Stomach (tissue), 9 donors: ENCODE data around the gene RRP9. TPM values are rescaled to one million over a fixed set of nuclear protein-coding genes. Genes with fewer than 3 reads are reported as not detected.

ENCODE experiments used
- DNase-seq, 2 donors: peaks; one replicate each; pipeline versions ENCODE4 v3.0.0 to v3.0.0-alpha.2; 2013 to 2019
- H3K27ac ChIP-seq, 5 donors: fragments of 200-600 bp in 4 of 5; sonication (generic) in 4 of 5; one replicate each; pipeline ENCODE4 v1.5.1; 2013 to 2019; ENCODE audit warnings: mild to moderate bottlenecking in 1 of 5, moderate library complexity in 1 of 5
- H3K27me3 ChIP-seq, 3 donors: fragments of 200-600 bp; sonication (generic); one replicate each; pipeline ENCODE4 v1.5.1; 2017 to 2019; ENCODE audit warnings: mixed run types in 1 of 3
- H3K36me3 ChIP-seq, 4 donors: fragments of 200-600 bp; sonication (generic); 1 replicate in 3 of 4; 2 replicates in 1 of 4; pipeline ENCODE4 v1.5.1; 2016 to 2019
- H3K4me1 ChIP-seq, 4 donors: fragments of 200-600 bp; sonication (generic); one replicate each; pipeline ENCODE4 v1.5.1; 2016 to 2019
- H3K4me3 ChIP-seq, 4 donors: fragments of 200-600 bp; sonication (generic) in 3 of 4; one replicate each; pipeline ENCODE4 v1.5.1; 2016 to 2019; ENCODE audit warnings: mild to moderate bottlenecking in 1 of 4
- H3K9me3 ChIP-seq, 4 donors: fragments of 200-600 bp; sonication (generic); one replicate each; pipeline ENCODE4 v1.5.1; 2016 to 2019
- EP300 ChIP-seq: sonication (generic); formaldehyde crosslinking; IDR thresholded peaks from one replicate; pipeline ENCODE4 v1.6.1; 2017; ENCODE audit warnings: antibody characterized with exemption
- POLR2A ChIP-seq, 4 donors: fragments of 450-650 bp; IDR thresholded peaks; one replicate each; pipeline ENCODE4 v1.6.1; 2016; ENCODE audit warnings: antibody characterized with exemption in 4 of 4, control low read depth in 2 of 4, mild to moderate bottlenecking in 1 of 4, moderate library complexity in 1 of 4
- POLR2AphosphoS5 ChIP-seq, 3 donors: sonication (generic); formaldehyde crosslinking; IDR thresholded peaks; one replicate each; pipeline ENCODE4 v1.6.1; 2016; ENCODE audit warnings: antibody characterized with exemption in 3 of 3
- WGBS, 5 donors: extraction: QIAGEN DNeasy Blood & Tissue Kit in 3 of 5; methylation state at CpG; one replicate each; pipeline versions ENCODE4 v1.1.5 to v1.1.7; 2013 to 2018; 5-methylcytosine and 5-hydroxymethylcytosine counted together
- intact Hi-C: fragments of 100-400 bp; cut with DNase I; formaldehyde crosslinking; loops from one replicate; pipeline ENCODE4 v1.15.1; 2023; ENCODE audit warnings: low total_unique reads
- polyA plus RNA-seq, 3 donors: library from polyadenylated mRNA; stranded (reverse); fragments of 200-250 nt; gene quantifications; one replicate each; pipeline ENCODE4 v1.2.3, GENCODE V29; 2013
- total RNA-seq, 5 donors: library from RNA; depleted of rRNA; stranded (reverse); fragments of >200 nt; gene quantifications; one replicate each; pipeline versions ENCODE4 v1.1.0 to v1.2.3, GENCODE V29; 2014 to 2016
- TF ChIP-seq, protein P1 (sequence below), 7 experiments: fragments of 450-650 bp in 4 of 7; fragments of 200-600 bp in 3 of 7; sonication (generic) in 3 of 7; IDR thresholded peaks; one replicate each; pipeline ENCODE4 v1.5.1; 2016 to 2019; ENCODE audit warnings: antibody characterized with exemption in 7 of 7, control low read depth in 2 of 7, mild to moderate bottlenecking in 1 of 7
- donor health status: healthy with polysubstance abuse.
- donor health status: Bipolar disorder and iron deficiency.
- donor health status: healthy.

Gene RRP9
- total and polyA plus RNA-seq, 8 donors = 3.2 to 21.0 (median 13.0) TPM

DNA sequence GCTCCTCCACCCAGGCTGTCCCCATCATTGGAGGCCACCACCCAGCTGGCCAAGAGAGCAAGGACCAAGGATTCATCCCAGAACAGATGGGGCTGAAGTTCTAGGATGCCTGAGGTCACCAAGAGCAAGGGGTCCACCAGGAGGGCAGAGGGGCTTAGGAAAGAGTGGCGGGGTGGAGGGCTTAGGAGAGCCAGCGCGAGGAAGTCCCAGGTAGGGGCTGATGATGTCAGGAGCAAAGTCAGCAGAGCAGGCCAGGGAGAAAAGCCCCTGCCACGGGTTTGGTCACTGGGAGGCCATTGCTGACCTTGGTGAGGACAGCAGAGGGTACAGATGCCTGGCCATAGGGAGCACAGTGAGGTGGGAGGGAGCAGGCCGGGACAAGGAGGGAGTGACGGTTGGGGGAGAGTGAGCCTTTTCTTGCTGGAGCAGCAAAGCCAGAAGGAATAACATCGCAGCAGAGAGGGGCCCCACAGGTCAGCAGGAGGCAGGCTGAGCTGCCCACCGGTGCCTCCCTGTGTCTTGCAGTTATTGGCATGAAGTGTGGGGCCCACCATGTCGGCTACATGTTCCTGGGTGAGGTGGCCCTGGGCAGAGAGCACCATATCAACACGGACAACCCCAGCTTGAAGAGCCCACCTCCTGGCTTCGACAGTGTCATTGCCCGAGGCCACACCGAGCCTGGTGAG lies 5.7 kb upstream of the RRP9 start:
- H3K27me3 ChIP-seq = no peaks in the 10 kb centered on the region
- no peaks in the 10 kb centered on the region for H3K9me3 ChIP-seq
- H3K4me1 ChIP-seq = peaks cover 11 to 13% (median 12%) of the 10 kb centered on the region in 4 donors
- intact Hi-C loops = loop anchor here (10.0 kb wide), 1 partner anchor 197 kb away; no protein-coding TSS in a partner anchor
- peaks cover 0 to 55% (median 42%) of the 10 kb centered on the region in 4 donors for H3K36me3 ChIP-seq
- DNase-seq = no peak
- no peak overlapping the region for H3K4me3 ChIP-seq
- no peak overlapping the region for H3K27ac ChIP-seq
- no peak for TF ChIP-seq POLR2AphosphoS5 (IDR thresholded peaks at IDR 0.05)
- TF ChIP-seq, protein P1, sequence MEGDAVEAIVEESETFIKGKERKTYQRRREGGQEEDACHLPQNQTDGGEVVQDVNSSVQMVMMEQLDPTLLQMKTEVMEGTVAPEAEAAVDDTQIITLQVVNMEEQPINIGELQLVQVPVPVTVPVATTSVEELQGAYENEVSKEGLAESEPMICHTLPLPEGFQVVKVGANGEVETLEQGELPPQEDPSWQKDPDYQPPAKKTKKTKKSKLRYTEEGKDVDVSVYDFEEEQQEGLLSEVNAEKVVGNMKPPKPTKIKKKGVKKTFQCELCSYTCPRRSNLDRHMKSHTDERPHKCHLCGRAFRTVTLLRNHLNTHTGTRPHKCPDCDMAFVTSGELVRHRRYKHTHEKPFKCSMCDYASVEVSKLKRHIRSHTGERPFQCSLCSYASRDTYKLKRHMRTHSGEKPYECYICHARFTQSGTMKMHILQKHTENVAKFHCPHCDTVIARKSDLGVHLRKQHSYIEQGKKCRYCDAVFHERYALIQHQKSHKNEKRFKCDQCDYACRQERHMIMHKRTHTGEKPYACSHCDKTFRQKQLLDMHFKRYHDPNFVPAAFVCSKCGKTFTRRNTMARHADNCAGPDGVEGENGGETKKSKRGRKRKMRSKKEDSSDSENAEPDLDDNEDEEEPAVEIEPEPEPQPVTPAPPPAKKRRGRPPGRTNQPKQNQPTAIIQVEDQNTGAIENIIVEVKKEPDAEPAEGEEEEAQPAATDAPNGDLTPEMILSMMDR (IDR thresholded peaks at IDR 0.05) = no peak
- no peak for TF ChIP-seq POLR2A (IDR thresholded peaks at IDR 0.05)
- TF ChIP-seq EP300 = no peak
- 71 to 82% (median 80%) methylated on average over 10 to 13 of the region's 13 CpGs for WGBS, 5 donors

DNA sequence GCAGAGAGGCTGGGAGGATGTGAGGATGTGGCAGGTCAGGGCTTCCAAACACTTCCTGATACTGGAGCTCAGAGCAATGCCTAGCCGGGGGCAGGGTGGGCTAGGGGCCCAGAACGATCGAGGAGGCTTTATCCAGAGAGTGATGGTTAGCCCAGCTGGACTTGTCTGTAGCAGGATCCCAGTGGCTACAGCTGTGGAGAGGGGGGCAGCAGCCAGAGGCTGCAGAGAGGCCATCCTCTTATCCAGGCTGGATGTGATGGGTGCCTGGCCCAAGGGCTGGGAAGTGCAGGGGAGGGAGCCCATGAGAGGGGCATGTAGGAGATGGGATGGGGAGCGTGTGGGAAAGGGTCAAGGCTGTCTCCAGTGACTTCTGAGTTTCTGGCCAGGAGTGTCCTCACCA lies 5.1 kb upstream of the RRP9 start:
- intact Hi-C loops = loop anchor here (10.0 kb wide), 1 partner anchor 198 kb away; no protein-coding TSS in a partner anchor
- TF ChIP-seq, protein P1 (IDR thresholded peaks at IDR 0.05) = no peak
- TF ChIP-seq POLR2AphosphoS5 (IDR thresholded peaks at IDR 0.05) = no peak
- TF ChIP-seq EP300 = no peak
- TF ChIP-seq POLR2A (IDR thresholded peaks at IDR 0.05) = no peak
- H3K27ac ChIP-seq = no peak overlapping the region
- 72 to 85% (median 80%) methylated on average over 4 of the region's 4 CpGs for WGBS, 5 donors
- no peak overlapping the region for H3K4me3 ChIP-seq
- H3K36me3 ChIP-seq = peaks cover 0 to 55% (median 42%) of the 10 kb centered on the region in 4 donors
- peaks cover 13 to 16% (median 14%) of the 10 kb centered on the region in 4 donors for H3K4me1 ChIP-seq
- H3K27me3 ChIP-seq = no peaks in the 10 kb centered on the region
- no peaks in the 10 kb centered on the region for H3K9me3 ChIP-seq
- DNase-seq = no peak

DNA sequence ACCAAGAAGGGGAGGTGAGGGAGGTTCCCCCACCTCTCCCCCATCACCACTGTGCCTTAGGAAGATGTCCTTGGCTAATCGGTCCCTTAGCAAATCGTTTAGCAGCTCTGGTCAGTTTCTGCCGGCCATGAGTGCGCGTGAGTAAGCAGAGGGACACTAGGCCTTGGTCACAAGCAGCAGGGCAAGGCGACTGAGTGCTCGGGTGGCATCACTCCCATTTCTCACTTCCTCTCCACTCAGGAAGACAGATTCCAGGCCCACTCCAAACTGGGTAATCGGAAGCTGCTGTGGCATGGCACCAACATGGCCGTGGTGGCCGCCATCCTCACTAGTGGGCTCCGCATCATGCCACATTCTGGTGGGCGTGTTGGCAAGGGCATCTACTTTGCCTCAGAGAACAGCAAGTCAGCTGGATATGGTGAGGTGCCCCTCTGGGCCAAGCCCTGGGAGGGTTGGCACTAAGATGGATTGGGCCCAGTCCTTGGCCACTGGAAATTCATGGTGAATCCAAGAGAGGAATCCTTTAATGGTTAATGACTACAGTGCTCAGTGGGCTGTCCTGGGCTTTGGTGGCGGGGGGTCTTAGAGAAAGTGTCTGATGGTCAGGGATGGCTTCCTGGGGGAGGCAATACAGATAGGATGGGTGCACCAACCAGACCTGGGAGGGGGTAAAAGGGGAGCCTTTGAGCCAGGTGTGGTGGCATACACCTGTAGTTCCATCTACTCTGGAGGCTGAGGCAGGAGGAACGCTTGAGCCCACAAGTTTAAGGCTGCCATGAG lies 4.4 kb upstream of the RRP9 start:
- 94 to 96% (median 95%) methylated on average over 13 to 14 of the region's 14 CpGs for WGBS, 5 donors
- H3K27me3 ChIP-seq = no peaks in the 10 kb centered on the region

More for the DNA sequence above, 4.4 kb upstream of the RRP9 start:
- Histone ChIP-seq H3K36me3 (peaks cover 0 to 55% (median 42%) of the 10 kb centered on the region in 4 donors), H3K9me3 (no peaks in the 10 kb centered on the region), H3K4me3 (no peak overlapping the region), H3K27ac (no peak overlapping the region), H3K4me1 (peaks cover 15 to 21% (median 18%) of the 10 kb centered on the region in 4 donors)
- DNase-seq = no peak
- no peak for TF ChIP-seq POLR2A (IDR thresholded peaks at IDR 0.05)
- TF ChIP-seq POLR2AphosphoS5 (IDR thresholded peaks at IDR 0.05) = no peak
- TF ChIP-seq, protein P1 (IDR thresholded peaks at IDR 0.05) = no peak
- TF ChIP-seq EP300 = no peak
- intact Hi-C loops = loop anchor here (10.0 kb wide), 1 partner anchor 199 kb away; no protein-coding TSS in a partner anchor
